GM10248 (cell line): ENCODE measurements around the gene MATN1.

Experiments
- CTCF ChIA-PET: fragments of 300-600 bp; sonication (Branson Sonifier 250); formaldehyde crosslinking; extraction: SDS; loops from one replicate; lab custom pipeline; 2021; ENCODE audit warnings: antibody characterized with exemption; lab: Yijun Ruan, JAX
- POLR2A ChIA-PET: fragments of 350-650 bp; sonication (Branson Sonifier 250); formaldehyde crosslinking; extraction: SDS; loops from one replicate; lab custom pipeline; 2020; ENCODE audit warnings: antibody characterized with exemption; lab: Yijun Ruan, JAX
- DNase-seq: peaks from one replicate; pipeline ENCODE4 v3.0.0; 2012; ENCODE audit errors: extremely low spot score
- TF ChIP-seq, protein P1 (sequence below): IDR thresholded peaks from 2 replicates; pipeline ENCODE4 v1.5.1; 2012; ENCODE audit warnings: mild to moderate bottlenecking, low read depth; ENCODE audit errors: extremely low read depth, missing control alignments, control extremely low read depth

Gene MATN1

DNA sequence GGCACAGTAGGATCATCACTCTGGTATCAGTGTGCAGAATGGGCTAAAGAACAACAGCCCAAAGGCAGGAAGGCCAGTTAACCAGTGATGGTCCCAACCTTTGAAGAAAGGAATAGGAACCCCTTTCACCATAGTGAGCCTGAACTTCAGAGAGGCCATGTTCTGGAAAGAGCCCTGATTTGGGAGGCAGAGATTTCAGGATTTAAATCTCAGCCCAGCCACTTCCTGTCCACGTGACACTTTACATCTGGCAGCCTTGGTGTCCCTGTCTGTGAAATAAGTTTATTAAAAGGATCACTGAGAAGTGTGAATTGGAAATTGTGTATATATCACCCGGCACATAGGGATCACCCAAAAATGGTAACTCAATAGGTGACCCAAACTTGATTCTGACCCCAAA, 13.0 kb downstream of the MATN1 start:
- DNase-seq: no peak
- ChIA-PET POLR2A (no interaction called here), CTCF (no interaction called here)
- TF ChIP-seq, protein P1, sequence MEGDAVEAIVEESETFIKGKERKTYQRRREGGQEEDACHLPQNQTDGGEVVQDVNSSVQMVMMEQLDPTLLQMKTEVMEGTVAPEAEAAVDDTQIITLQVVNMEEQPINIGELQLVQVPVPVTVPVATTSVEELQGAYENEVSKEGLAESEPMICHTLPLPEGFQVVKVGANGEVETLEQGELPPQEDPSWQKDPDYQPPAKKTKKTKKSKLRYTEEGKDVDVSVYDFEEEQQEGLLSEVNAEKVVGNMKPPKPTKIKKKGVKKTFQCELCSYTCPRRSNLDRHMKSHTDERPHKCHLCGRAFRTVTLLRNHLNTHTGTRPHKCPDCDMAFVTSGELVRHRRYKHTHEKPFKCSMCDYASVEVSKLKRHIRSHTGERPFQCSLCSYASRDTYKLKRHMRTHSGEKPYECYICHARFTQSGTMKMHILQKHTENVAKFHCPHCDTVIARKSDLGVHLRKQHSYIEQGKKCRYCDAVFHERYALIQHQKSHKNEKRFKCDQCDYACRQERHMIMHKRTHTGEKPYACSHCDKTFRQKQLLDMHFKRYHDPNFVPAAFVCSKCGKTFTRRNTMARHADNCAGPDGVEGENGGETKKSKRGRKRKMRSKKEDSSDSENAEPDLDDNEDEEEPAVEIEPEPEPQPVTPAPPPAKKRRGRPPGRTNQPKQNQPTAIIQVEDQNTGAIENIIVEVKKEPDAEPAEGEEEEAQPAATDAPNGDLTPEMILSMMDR: no peak

DNA sequence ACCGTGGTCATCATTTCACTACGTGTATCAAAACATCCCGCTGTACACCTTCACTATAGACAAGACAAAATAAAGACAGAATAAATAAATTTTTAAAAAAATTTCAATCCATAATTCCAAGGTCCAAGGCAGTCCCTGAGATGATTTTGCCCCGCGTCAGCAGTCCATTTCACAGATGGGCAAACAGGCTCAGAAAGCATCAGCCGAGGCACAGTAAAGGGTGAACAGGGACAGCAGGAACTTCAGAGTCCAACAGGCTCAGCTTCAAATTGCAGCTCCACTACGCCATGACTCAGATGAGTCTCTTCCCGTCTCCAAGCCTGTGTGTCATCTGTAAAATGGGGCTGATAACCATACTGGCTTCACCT, 15.0 kb downstream of the MATN1 start:
- ChIA-PET POLR2A (no interaction called here), CTCF (interaction anchor here (0.8 to 2.6 kb wide), 16 partner anchors 8 to 1828 kb away, joined by 3 to 16 read pairs (median 5); partner anchors contain the start of gene PTPRU)
- DNase-seq: no peak
- TF ChIP-seq, protein P1: no peak

- TF ChIP-seq, protein P1: peak; percentile 84
- DNase-seq: peak; percentile 81
- POLR2A ChIA-PET: interaction anchor here (0.6 kb wide), 1 partner anchor 1849 kb away, joined by 8 read pairs; no protein-coding TSS in a partner anchor
- CTCF ChIA-PET: interaction anchor here (0.8 to 2.6 kb wide), 18 partner anchors 9 to 1827 kb away, joined by 3 to 16 read pairs (median 5); partner anchors contain the start of gene PTPRU
Observed at GRCh38 chr1:30707412-30708360, 15.7 kb downstream of the MATN1 start.

GRCh38 chr1:30706528-30706927, 16.9 kb downstream of the MATN1 start:
- CTCF ChIA-PET: interaction anchor here (2.3 to 2.6 kb wide), 3 partner anchors 8 to 1470 kb away, joined by 8 to 16 read pairs (median 11); partner anchors contain the start of gene PTPRU
- TF ChIP-seq, protein P1: no peak
- POLR2A ChIA-PET: no interaction called here
- DNase-seq: no peak

DNA sequence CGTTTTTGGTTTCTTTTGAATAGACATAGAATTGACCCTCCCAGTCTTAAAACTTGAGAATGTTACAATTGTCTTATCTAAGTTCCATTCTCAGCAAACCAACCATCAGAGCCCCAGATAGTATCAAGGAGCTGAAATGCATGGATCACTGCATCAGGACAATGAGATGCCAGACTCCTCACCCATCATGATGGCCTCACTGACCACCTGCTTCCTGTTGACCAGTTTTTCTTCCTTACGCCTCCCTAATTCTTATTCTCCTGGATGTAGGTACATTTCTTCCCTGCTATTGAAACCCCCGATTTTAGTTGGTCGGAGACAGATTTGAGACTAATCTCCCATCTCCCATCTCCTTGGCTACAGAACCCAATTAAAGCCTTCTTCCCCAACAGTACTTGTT, 17.7 kb downstream of the MATN1 start:
- POLR2A ChIA-PET: no interaction called here
- DNase-seq: no peak
- TF ChIP-seq, protein P1: no peak
- CTCF ChIA-PET: no interaction called here

GRCh38 chr1:30704765-30705509, 18.4 kb downstream of the MATN1 start:
- CTCF ChIA-PET: no interaction called here
- TF ChIP-seq, protein P1: no peak
- POLR2A ChIA-PET: no interaction called here
- DNase-seq: no peak
